A549 treated with dexamethasone at 1 μM for 4 hours (cell line): ENCODE measurements around the gene RAB4A. TPM values are rescaled to one million over a fixed set of nuclear protein-coding genes. Genes with fewer than 3 reads are reported as not detected.

ENCODE experiments used
- total RNA-seq: library from RNA; stranded (reverse); fragments of 200-300 nt; extraction: Qiagen RNA extraction; gene quantifications from 5 replicates; pipeline ENCODE4 v1.2.3, GENCODE V29; 2022

The RAB4A gene, protein sequence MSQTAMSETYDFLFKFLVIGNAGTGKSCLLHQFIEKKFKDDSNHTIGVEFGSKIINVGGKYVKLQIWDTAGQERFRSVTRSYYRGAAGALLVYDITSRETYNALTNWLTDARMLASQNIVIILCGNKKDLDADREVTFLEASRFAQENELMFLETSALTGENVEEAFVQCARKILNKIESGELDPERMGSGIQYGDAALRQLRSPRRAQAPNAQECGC
- total RNA-seq: 48.9 to 59.1 TPM (median 50.5 TPM) in 5 replicates

DNA sequence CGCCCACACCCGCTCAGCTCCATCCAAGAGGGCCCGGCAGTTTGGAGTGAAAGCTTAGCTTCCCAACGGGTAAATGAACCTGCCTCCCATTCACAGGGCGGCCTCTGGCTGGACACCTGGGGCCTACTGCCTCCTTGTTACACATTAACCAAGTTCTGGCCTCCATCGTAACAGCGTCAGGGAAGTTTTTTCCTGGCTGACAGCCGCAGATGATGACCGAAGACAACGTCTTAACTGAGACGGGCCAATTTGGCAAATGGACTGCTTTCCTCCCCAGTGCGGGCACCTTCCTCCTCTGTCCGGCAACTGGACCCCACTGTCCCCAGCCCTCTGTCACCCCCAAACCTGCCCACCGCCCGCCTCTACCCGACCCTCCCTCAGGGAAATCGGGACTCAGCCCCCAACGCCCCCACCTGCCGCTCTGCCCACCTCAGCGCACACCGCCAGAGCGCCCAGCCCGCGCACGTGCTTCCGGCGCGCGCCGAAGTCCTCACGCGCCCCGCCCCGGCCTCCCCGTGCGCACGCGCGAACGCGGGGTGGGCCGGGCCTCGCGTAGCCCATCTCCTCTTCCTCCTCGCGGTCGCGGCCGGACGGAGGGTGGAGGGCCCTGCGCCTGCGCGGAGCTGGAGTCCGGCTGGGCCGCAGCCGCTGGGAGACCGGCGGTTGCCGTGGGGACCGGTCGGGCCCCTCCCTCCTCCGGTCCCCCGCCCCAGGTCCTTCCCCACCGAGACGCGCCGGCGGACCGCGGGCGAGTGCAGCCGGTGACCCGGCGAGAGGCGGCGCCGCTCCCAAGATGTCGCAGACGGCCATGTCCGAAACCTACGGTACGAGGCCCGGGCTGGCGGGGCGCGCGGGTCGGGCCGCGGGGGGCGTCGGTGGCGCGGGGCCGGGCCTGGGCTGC lies at the start of gene RAB4A:
Gene RAB4A (plus strand): TSS at position 565 of the 901 bp plus-strand sequence. CDS start 229 bp downstream, at position 794.

DNA sequence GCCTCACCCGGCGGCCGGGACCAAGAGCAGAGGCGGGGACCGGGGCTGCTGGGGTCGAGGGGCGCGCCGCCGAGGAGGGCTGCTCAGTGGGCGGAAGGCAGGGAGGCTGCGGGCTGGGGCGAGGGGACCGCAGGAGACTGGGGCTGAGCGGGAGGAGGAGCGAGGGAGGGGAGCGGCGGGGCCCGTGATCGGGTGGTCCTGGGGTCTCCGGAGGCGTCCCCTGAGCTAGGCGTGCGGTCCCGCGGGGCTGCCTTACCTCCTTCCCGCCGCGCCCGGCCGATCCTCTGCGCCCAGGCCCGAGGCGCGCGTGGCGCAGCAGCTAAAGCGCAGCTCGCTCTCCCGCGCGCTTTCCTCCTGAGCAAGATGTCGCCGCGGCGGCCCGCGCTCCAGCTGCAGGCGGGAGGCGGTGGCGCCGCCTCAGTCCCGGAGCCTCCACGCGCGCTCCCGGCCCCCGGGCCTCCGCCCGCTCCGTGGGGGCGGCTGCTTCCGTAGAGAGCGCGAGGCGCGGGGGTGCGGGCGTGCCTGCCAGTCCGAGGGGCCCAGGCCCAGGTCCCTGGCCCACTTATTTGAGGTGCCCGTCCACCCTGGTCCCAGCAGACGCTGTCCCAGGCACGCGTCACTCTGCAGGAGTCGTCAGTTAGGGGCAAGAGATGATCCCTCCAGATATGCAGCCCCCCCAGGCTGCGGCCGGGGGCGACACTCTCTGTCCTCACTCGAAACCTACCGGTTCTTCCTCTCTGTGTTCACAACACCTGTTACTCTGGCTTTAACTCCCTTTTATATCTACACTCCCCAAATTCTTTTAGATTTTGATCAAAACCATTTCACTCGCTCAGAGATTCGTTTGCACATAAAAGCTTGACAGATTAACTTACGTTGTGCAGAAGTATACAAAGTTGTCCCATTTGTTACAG lies 72.0 kb downstream of the RAB4A start, which contains the start of gene CCSAP:
Gene CCSAP (minus strand): TSS at position 392 of the 914 bp plus-strand sequence. CDS start 582 bp downstream, outside the sequence.

Other genes with a start within 250 kb of the RAB4A start
- 5.7 to 8.6 TPM (median 6.7 TPM) in 5 replicates for gene CCSAP, start 71.9 kb downstream of the RAB4A start, total RNA-seq
- 0.09 to 0.17 TPM (median 0.10 TPM) in 3 of 5 replicates, not detected in the others for gene ACTA1, start 163.0 kb downstream of the RAB4A start, total RNA-seq
- gene NUP133, start 237.2 kb downstream of the RAB4A start, total RNA-seq: 16.0 to 23.2 TPM (median 22.8 TPM) in 5 replicates